SK-N-SH treated with all-trans-retinoic acid at 6 μM for 48 hours (cell line): Measurements from ENCODE around the gene DCST2.

Source experiments
- ATAC-seq: fragments of 200-7000 bp; cut with Tn5 transposase; 3 replicates; pipeline ENCODE4 v1.9.1; 2020; ENCODE audit warnings: mild to moderate bottlenecking, moderate library complexity
- BACH2 ChIP-seq: fragments of 250-450 bp; sonication (Bioruptor Pico); IDR thresholded peaks from 2 replicates; pipeline ENCODE4 v1.9.0; 2021; ENCODE audit warnings: mild to moderate bottlenecking, borderline replicate concordance
- CSDC2 ChIP-seq: fragments of 250-450 bp; sonication (Bioruptor Pico); IDR thresholded peaks from 2 replicates; pipeline ENCODE4 v1.5.0; 2020; ENCODE audit warnings: mild to moderate bottlenecking, moderate library complexity
- GLIS3 ChIP-seq: fragments of 250-450 bp; sonication (Bioruptor Pico); IDR thresholded peaks from 2 replicates; pipeline ENCODE4 v1.5.0; 2020; ENCODE audit warnings: mild to moderate bottlenecking, moderate library complexity
- ISL1 ChIP-seq: fragments of 250-450 bp; sonication (Bioruptor Pico); IDR thresholded peaks from 2 replicates; pipeline ENCODE4 v2.1.2; 2022; ENCODE audit warnings: mild to moderate bottlenecking, moderate library complexity
- OSR1 ChIP-seq: fragments of 250-450 bp; sonication (Bioruptor Pico); IDR thresholded peaks from 2 replicates; pipeline ENCODE4 v1.8.0; 2022; ENCODE audit warnings: moderate library complexity, mild to moderate bottlenecking, inconsistent platforms
- PPARA ChIP-seq: fragments of 250-450 bp; sonication (Bioruptor Pico); IDR thresholded peaks from 2 replicates; pipeline ENCODE4 v1.5.0; 2020; ENCODE audit warnings: mild to moderate bottlenecking, borderline replicate concordance
- RARB ChIP-seq: fragments of 250-450 bp; sonication (Bioruptor Pico); IDR thresholded peaks from 2 replicates; pipeline ENCODE4 v1.8.0; 2021; ENCODE audit warnings: mild to moderate bottlenecking, moderate library complexity
- SNAI2 ChIP-seq: fragments of 250-450 bp; sonication (Bioruptor Pico); IDR thresholded peaks from 2 replicates; pipeline ENCODE4 v1.5.0; 2020; ENCODE audit warnings: mild to moderate bottlenecking, moderate library complexity
- TCF4 ChIP-seq: fragments of 250-450 bp; sonication (Bioruptor Pico); IDR thresholded peaks from 2 replicates; pipeline ENCODE4 v1.8.0; 2021; ENCODE audit warnings: mild to moderate bottlenecking, moderate library complexity, borderline replicate concordance
- TOX ChIP-seq: fragments of 250-450 bp; sonication (Bioruptor Pico); IDR thresholded peaks from 2 replicates; pipeline ENCODE4 v1.8.0; 2021; ENCODE audit warnings: mild to moderate bottlenecking, moderate library complexity, borderline replicate concordance
- ZC3H10 ChIP-seq: fragments of 250-450 bp; sonication (Bioruptor Pico); IDR thresholded peaks from 2 replicates; pipeline ENCODE4 v1.5.1; 2021; ENCODE audit warnings: mild to moderate bottlenecking, moderate library complexity
- ZFP3 ChIP-seq: fragments of 250-450 bp; sonication (Bioruptor Pico); IDR thresholded peaks from 2 replicates; pipeline ENCODE4 v1.5.0; 2020; ENCODE audit warnings: mild to moderate bottlenecking, moderate library complexity
- ZFP30 ChIP-seq: fragments of 450-650 bp; formaldehyde crosslinking; IDR thresholded peaks from 2 replicates; pipeline ENCODE4 v1.5.0; 2022; ENCODE audit warnings: mild to moderate bottlenecking, moderate library complexity
- ZNF70 ChIP-seq: fragments of 450-650 bp; formaldehyde crosslinking; IDR thresholded peaks from 2 replicates; pipeline ENCODE4 v1.5.0; 2020; ENCODE audit warnings: mild to moderate bottlenecking, moderate library complexity
- ZNF8 ChIP-seq: fragments of 450-650 bp; formaldehyde crosslinking; IDR thresholded peaks from 2 replicates; pipeline ENCODE4 v1.5.0; 2020; ENCODE audit warnings: mild to moderate bottlenecking, moderate library complexity
- TF ChIP-seq, protein P1 (sequence below): fragments of 250-450 bp; sonication (Bioruptor Pico); IDR thresholded peaks from 2 replicates; pipeline ENCODE4 v1.8.0; 2021; ENCODE audit warnings: low read depth, mild to moderate bottlenecking, moderate library complexity, borderline replicate concordance
- TF ChIP-seq, protein P2 (sequence below): fragments of 250-450 bp; sonication (Bioruptor Pico); IDR thresholded peaks from 2 replicates; pipeline ENCODE4 v1.5.1; 2021; ENCODE audit warnings: mild to moderate bottlenecking, moderate library complexity
- TF ChIP-seq, protein P3 (sequence below): fragments of 250-450 bp; sonication (Bioruptor Pico); IDR thresholded peaks from 2 replicates; pipeline ENCODE4 v1.5.0; 2020; ENCODE audit warnings: mild to moderate bottlenecking, moderate library complexity
- TF ChIP-seq, protein P4 (sequence below): fragments of 250-450 bp; sonication (Bioruptor Pico); IDR thresholded peaks from 2 replicates; pipeline ENCODE4 v1.5.1; 2020; ENCODE audit warnings: low read depth, mild to moderate bottlenecking, moderate library complexity
- TF ChIP-seq, protein P5 (sequence below): fragments of 250-450 bp; sonication (Bioruptor Pico); IDR thresholded peaks from 2 replicates; pipeline ENCODE4 v1.8.0; 2020; ENCODE audit warnings: mild to moderate bottlenecking, moderate library complexity, borderline replicate concordance

Gene DCST2

DNA sequence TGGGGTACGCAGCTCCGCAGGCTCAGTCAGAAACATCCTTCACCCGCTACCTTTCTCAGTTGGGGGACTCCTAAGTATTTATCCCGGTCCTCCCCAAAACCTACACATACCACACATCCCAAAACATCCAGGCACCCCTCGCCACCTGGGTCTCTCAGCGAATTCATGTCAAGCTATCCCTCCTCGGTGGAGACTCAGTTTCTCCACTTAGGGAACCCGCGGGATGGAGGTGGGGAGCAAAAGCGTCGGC lies 32.2 kb downstream of the DCST2 start:
- TF ChIP-seq BACH2 (CRISPR knock-in tag): no peak
- no peak for TF ChIP-seq ZNF70 (CRISPR knock-in tag)
- TF ChIP-seq, protein P1, sequence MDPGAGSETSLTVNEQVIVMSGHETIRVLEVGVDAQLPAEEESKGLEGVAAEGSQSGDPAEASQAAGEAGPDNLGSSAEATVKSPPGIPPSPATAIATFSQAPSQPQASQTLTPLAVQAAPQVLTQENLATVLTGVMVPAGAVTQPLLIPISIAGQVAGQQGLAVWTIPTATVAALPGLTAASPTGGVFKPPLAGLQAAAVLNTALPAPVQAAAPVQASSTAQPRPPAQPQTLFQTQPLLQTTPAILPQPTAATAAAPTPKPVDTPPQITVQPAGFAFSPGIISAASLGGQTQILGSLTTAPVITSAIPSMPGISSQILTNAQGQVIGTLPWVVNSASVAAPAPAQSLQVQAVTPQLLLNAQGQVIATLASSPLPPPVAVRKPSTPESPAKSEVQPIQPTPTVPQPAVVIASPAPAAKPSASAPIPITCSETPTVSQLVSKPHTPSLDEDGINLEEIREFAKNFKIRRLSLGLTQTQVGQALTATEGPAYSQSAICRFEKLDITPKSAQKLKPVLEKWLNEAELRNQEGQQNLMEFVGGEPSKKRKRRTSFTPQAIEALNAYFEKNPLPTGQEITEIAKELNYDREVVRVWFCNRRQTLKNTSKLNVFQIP: no peak
- TF ChIP-seq ZFP30 (CRISPR knock-in tag): no peak
- TF ChIP-seq, protein P2, sequence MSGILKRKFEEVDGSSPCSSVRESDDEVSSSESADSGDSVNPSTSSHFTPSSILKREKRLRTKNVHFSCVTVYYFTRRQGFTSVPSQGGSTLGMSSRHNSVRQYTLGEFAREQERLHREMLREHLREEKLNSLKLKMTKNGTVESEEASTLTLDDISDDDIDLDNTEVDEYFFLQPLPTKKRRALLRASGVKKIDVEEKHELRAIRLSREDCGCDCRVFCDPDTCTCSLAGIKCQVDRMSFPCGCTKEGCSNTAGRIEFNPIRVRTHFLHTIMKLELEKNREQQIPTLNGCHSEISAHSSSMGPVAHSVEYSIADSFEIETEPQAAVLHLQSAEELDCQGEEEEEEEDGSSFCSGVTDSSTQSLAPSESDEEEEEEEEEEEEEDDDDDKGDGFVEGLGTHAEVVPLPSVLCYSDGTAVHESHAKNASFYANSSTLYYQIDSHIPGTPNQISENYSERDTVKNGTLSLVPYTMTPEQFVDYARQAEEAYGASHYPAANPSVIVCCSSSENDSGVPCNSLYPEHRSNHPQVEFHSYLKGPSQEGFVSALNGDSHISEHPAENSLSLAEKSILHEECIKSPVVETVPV (CRISPR knock-in tag): no peak
- TF ChIP-seq SNAI2 (CRISPR knock-in tag): no peak
- TF ChIP-seq, protein P3, sequence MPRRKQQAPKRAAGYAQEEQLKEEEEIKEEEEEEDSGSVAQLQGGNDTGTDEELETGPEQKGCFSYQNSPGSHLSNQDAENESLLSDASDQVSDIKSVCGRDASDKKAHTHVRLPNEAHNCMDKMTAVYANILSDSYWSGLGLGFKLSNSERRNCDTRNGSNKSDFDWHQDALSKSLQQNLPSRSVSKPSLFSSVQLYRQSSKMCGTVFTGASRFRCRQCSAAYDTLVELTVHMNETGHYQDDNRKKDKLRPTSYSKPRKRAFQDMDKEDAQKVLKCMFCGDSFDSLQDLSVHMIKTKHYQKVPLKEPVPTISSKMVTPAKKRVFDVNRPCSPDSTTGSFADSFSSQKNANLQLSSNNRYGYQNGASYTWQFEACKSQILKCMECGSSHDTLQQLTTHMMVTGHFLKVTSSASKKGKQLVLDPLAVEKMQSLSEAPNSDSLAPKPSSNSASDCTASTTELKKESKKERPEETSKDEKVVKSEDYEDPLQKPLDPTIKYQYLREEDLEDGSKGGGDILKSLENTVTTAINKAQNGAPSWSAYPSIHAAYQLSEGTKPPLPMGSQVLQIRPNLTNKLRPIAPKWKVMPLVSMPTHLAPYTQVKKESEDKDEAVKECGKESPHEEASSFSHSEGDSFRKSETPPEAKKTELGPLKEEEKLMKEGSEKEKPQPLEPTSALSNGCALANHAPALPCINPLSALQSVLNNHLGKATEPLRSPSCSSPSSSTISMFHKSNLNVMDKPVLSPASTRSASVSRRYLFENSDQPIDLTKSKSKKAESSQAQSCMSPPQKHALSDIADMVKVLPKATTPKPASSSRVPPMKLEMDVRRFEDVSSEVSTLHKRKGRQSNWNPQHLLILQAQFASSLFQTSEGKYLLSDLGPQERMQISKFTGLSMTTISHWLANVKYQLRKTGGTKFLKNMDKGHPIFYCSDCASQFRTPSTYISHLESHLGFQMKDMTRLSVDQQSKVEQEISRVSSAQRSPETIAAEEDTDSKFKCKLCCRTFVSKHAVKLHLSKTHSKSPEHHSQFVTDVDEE (CRISPR knock-in tag): no peak
- TF ChIP-seq TOX (CRISPR knock-in tag): no peak
- TF ChIP-seq RARB (CRISPR knock-in tag): no peak
- no peak for TF ChIP-seq PPARA
- no peak for TF ChIP-seq GLIS3
- no peak for TF ChIP-seq CSDC2
- no peak for TF ChIP-seq ISL1 (CRISPR knock-in tag)
- TF ChIP-seq ZNF8 (CRISPR knock-in tag): no peak
- TF ChIP-seq ZC3H10: no peak
- no peak for TF ChIP-seq ZFP3 (CRISPR knock-in tag)
- TF ChIP-seq, protein P4, sequence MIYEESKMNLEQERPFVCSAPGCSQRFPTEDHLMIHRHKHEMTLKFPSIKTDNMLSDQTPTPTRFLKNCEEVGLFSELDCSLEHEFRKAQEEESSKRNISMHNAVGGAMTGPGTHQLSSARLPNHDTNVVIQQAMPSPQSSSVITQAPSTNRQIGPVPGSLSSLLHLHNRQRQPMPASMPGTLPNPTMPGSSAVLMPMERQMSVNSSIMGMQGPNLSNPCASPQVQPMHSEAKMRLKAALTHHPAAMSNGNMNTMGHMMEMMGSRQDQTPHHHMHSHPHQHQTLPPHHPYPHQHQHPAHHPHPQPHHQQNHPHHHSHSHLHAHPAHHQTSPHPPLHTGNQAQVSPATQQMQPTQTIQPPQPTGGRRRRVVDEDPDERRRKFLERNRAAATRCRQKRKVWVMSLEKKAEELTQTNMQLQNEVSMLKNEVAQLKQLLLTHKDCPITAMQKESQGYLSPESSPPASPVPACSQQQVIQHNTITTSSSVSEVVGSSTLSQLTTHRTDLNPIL: no peak
- no peak for TF ChIP-seq TCF4
- TF ChIP-seq OSR1 (CRISPR knock-in tag): no peak
- TF ChIP-seq, all 23 proteins: peak for 0
- no peak; the same call in 2 of the 3 replicates for ATAC-seq

DNA sequence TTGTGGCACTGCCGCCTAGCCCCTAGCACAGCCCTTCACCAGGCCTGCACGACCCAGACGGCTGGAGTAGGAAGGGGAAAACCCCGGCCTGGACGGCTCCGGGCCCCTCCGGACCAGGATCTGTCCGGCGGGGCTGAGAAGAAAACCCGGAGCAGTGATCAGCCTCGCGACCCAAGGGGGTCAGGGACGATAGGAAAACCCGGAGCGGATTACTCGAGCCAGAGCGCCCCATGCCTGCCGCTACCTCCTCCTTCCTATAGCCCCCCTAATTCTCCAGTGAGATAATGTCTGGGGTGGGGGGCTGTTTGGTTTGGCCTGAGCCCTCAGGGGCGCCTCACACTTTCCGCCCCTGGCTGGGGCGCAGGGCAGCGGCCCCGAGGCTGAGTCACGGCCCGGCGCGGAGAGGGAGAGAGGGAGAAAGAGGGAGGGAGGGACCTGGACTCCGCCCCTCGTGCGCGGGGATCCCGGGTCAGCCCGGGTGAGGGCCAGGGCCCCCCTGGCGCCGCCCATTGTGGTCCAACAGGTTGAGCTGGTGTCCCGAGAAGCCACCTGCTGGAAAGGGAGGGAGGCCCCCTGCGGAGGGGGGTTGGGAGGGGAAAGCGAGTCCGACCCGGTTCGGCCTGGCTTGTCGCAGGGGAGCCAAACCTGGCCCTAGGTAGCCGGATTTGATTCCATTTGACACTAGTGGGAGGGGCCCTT lies 32.7 kb downstream of the DCST2 start:
- peak; percentile 66 for ATAC-seq
- TF ChIP-seq, protein P1: peak; percentile 95; the same call in 1 of the 2 replicates
- TF ChIP-seq GLIS3 (peak; percentile 50; the same call in 1 of the 2 replicates), OSR1 (CRISPR knock-in tag) (no peak), PPARA (no peak), TCF4 (no peak; the same call in 1 of the 2 replicates), TOX (CRISPR knock-in tag) (peak; percentile 69; the same call in 1 of the 2 replicates), RARB (CRISPR knock-in tag) (peak; percentile 53; the same call in 1 of the 2 replicates)
- TF ChIP-seq, protein P3 (CRISPR knock-in tag): peak; percentile 58; the same call in 1 of the 2 replicates
- TF ChIP-seq, protein P5, sequence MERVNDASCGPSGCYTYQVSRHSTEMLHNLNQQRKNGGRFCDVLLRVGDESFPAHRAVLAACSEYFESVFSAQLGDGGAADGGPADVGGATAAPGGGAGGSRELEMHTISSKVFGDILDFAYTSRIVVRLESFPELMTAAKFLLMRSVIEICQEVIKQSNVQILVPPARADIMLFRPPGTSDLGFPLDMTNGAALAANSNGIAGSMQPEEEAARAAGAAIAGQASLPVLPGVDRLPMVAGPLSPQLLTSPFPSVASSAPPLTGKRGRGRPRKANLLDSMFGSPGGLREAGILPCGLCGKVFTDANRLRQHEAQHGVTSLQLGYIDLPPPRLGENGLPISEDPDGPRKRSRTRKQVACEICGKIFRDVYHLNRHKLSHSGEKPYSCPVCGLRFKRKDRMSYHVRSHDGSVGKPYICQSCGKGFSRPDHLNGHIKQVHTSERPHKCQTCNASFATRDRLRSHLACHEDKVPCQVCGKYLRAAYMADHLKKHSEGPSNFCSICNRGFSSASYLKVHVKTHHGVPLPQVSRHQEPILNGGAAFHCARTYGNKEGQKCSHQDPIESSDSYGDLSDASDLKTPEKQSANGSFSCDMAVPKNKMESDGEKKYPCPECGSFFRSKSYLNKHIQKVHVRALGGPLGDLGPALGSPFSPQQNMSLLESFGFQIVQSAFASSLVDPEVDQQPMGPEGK (CRISPR knock-in tag): peak; percentile 89
- TF ChIP-seq, protein P4: no peak
